KOPT-K1 (cell line): ENCODE data around the gene KYAT1.
"Not testable (repeated sequence)": the region's sequence is repeated elsewhere in the genome, so short reads cannot be mapped to it uniquely, and the experiment has no call there.

Experiments used
- H3K27ac ChIP-seq: fragments of 200-600 bp; sonication (generic); 2 replicates; pipeline ENCODE4 v1.5.1; 2016; ENCODE audit warnings: antibody characterized with exemption, mild to moderate bottlenecking, low read depth, low read length; ENCODE audit not compliant: poor library complexity, severe bottlenecking
- H3K36me3 ChIP-seq: fragments of 200-600 bp; sonication (generic); 2 replicates; pipeline ENCODE4 v1.5.1; 2017; ENCODE audit warnings: antibody characterized with exemption, mild to moderate bottlenecking, low read length, moderate library complexity; ENCODE audit not compliant: insufficient read depth
- H3K9me3 ChIP-seq: fragments of 200-600 bp; sonication (generic); 2 replicates; pipeline ENCODE4 v1.5.1; 2017; ENCODE audit warnings: antibody characterized with exemption, low read length, mild to moderate bottlenecking; ENCODE audit not compliant: insufficient read depth, poor library complexity, severe bottlenecking

The KYAT1 gene

DNA sequence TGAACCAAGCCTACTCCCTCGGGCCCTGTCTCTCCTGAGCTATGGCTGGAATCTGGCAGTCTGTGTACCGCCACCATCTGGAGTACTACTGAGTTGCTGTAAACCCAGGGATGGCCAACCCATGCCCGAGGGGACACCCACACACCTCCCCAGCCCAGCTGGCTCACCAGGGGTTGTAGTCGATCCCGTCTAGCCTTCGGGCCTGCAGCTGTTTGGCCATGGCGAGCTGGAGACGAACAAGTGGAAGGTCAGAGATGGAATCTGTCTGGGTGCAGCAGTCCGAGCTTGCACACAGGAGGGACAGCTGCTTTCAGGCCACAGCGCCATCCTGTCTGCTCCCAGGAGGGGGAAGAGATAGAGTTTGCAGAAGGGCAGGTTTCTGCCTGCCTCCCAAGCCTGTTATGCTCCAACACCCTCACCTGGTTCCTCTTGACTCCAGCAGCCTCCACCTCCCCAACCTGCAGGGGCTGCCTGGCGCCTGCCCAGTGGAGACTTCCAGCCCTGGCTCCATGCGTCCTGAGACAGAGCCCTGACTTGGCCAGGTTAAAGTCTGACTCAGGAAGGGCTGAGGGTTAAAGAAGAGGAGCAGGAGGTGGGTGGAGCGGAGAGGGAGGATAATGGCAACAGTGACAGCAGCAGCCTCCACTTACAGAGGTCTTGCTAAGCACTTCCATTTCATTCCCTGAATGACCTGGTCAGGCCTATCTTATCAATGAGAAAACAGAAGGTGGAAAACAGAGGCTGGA is 36.4 kb downstream of the KYAT1 start:
- Histone ChIP-seq H3K27ac (no peak overlapping the region), H3K9me3 (no peaks in the 10 kb centered on the region), H3K36me3 (peaks cover 6% of the 10 kb centered on the region; the same call in 1 of the 2 replicates)

DNA sequence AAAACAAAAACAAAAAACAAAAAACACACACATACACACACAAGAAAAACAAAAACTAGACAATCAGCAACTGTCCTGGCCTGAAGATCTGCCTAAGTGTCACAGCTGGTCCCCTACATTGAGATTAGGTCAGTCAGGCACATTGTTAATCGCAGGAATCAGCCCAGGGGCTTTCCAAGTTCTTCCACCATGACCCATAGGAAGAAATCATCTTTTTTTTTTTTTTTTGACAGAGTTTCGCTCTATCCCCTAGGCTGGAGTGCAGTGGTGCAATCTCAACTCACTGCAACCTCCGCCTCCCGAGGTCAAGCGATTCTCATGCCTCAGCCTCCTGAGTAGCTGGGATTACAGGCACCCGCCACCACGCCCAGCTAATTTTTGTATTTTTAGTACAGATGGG is 38.6 kb downstream of the KYAT1 start:
- H3K36me3 ChIP-seq, H3K9me3 ChIP-seq, H3K27ac ChIP-seq: not testable (repeated sequence)

DNA sequence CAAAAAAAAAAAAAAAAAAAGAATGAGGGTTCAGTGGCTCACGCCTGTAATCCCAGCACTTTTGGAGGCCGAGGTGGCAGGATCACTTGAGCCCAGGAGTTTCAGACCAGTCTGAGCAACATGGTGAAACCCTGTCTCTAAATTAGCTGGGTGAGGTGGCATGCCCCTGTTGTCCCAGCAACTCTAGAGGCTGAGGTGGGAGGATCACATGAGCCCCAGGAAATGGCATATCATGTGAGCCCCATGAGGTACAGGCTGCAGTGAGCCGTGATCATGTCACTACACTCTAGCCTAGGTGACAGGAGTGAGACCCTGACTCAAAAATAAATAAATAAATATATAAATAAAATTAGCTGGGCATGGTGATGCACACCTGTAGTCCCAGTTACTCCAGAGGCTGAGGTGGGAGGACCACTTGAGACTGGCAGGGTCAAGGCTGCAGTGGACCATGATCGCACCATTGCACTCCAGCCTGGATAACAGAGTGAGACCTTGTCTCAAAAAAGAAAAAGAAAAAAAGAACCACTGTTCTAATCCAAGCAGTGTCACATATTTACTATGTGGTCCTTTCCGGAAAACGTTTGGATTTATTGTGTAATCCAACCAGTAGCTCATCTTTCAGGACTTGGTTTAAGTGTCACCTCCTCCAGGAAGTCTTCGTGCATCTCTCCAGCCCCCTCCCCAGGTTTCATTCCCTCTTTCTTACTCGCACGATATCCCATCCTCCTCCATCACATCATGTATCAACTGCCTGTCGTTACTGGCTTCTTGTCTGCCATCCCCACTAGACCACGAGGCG is 39.9 kb downstream of the KYAT1 start:
- no peaks in the 10 kb centered on the region for H3K9me3 ChIP-seq
- H3K36me3 ChIP-seq = peaks cover 6% of the 10 kb centered on the region; the same call in 1 of the 2 replicates

DNA sequence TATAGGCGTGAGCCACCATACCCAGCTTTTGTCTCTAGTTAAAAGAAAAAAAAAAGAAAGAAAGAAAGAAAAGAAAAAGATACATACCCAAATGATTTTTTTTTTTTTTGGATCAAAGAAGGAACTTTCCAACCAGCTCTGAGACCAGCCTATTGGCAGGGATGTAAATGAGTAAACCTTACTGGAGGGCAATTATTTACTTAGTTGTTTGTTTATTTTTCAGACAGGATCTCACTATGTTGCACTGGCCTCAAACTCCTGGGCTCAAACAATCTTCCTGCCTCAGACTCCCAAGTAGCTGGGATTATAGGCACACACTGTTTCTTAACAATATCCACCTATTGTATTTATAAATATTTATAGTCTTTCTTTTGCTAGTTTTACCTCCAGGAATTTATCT is 41.2 kb downstream of the KYAT1 start:
- Histone ChIP-seq H3K27ac (no peak overlapping the region), H3K36me3 (peaks cover 6% of the 10 kb centered on the region; the same call in 1 of the 2 replicates)

More for the DNA sequence above, 39.9 kb downstream of the KYAT1 start:
- H3K27ac ChIP-seq = no peak overlapping the region

DNA sequence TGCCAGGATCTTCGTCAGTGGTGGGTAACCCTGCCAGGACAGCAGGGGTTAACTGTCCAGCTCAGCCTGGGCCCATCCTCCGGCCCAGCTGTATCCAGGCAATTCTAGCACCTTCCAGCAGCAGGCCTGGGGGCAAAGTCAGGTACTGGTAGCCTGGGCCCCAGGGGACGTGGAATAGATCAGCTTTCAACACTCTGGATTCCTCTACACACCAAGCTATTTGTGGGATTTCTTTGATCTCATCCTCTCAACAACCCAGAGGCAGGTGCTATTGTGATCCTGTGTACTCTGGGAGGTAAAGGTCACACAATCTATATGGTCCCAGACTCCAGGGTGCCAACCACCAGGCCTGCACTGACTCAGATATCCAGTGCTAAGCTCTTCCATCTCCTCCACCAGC is 43.4 kb downstream of the KYAT1 start:
- Histone ChIP-seq H3K36me3 (peaks cover 6% of the 10 kb centered on the region; the same call in 1 of the 2 replicates), H3K9me3 (no peaks in the 10 kb centered on the region), H3K27ac (no peak overlapping the region)

More for the DNA sequence above, 41.2 kb downstream of the KYAT1 start:
- no peaks in the 10 kb centered on the region for H3K9me3 ChIP-seq

DNA sequence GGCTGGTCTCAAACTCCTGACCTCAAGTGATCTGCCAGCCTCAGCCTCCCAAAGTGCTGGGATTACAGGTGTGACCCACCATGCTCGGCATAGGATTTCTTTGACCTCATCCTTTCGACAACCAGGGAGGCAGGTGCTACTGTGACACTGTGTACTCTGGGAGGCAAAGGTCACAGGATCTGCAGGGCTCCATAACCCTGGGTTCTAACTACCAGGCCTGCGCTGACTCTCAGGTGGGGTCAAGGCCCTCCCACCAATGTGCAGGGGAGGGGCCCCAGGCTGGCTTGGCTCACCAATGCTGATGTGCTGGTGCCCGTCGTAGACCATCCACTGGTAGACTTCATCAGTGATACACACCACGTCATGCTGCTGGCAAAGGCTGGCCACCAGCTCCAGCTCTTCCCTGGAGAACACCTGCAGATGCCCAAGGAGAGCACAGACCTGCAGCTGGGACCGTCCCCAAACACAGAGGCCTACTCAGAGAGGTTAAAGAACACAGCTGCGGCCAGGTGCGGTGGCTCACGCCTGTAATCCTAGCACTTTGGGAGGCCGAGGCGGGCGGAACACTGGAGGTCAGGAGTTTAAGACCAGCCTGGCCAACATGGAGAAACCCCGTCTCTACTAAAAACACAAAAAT is 45.1 kb downstream of the KYAT1 start:
- H3K36me3 ChIP-seq = no peaks in the 10 kb centered on the region; the same call in 1 of the 2 replicates
- no peak overlapping the region for H3K27ac ChIP-seq

DNA sequence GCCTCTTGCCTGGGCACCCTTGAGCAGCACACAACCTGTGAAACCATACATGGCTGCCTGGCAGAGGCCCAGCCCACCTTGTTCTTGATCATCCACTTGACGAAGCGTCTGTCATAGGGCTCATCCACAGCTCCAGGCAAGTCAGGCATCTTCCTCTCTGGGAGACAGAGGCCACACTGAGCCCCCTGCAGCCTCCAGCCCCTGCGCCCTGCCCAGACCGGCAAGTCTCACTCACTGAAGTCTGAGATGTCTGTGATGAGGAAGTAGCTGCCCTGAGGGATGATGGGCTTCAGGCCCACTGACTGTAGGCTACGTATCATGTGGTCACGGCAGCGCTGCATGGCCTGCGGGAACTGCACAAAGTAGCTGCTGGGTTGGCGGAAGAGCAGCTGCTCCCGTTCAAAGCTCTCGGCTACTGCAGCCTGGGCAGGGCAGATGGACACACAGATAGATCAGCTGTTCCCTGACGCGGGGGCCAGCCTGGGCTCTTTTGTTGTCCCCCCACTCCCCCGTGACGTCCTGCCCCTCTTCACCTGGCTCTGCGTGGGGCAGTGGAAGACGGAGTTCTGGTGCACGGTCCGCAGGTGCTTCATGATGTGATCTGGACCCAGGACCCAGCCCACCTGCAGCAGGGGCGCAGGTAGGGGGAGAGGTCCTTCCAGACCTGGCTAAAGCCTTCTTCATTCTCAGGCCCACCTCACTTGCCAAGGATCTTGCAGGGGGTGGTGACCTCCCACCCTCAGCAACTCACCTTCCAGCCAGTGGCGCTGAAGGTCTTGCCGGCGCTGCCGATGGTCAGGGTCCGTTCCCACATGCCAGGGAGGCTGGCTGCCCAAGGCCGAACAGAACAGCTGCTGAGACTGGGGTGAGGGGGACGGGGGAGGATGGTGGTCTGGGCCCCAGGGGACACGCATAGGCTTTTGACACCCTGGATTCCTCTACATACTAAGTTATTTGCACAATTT is 46.2 kb downstream of the KYAT1 start:
- no peak overlapping the region for H3K27ac ChIP-seq
- no peaks in the 10 kb centered on the region; the same call in 1 of the 2 replicates for H3K36me3 ChIP-seq
- H3K9me3 ChIP-seq = no peaks in the 10 kb centered on the region

More for the DNA sequence above, 45.1 kb downstream of the KYAT1 start:
- H3K9me3 ChIP-seq = no peaks in the 10 kb centered on the region

DNA sequence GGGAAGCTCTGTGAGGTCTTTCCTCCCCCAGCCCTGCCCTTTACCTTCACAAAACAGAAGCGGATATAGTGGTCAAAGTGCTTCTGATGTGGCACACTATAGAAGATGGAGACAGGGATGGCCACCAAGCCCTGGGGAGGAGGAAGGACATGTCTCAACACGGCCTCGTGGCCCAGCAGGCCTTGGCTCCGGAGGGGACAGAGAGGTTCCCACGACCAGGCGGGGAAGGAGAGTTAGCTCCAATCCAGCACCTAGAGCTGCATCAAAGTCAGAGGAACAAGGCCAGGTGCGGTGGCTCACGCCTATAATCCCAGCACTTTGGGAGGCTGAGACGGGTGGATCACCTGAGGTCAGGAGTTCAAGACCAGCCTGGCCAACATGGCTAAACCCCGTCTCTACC is 48.1 kb downstream of the KYAT1 start:
- Histone ChIP-seq H3K27ac (no peak overlapping the region), H3K9me3 (no peaks in the 10 kb centered on the region), H3K36me3 (no peaks in the 10 kb centered on the region; the same call in 1 of the 2 replicates)

DNA sequence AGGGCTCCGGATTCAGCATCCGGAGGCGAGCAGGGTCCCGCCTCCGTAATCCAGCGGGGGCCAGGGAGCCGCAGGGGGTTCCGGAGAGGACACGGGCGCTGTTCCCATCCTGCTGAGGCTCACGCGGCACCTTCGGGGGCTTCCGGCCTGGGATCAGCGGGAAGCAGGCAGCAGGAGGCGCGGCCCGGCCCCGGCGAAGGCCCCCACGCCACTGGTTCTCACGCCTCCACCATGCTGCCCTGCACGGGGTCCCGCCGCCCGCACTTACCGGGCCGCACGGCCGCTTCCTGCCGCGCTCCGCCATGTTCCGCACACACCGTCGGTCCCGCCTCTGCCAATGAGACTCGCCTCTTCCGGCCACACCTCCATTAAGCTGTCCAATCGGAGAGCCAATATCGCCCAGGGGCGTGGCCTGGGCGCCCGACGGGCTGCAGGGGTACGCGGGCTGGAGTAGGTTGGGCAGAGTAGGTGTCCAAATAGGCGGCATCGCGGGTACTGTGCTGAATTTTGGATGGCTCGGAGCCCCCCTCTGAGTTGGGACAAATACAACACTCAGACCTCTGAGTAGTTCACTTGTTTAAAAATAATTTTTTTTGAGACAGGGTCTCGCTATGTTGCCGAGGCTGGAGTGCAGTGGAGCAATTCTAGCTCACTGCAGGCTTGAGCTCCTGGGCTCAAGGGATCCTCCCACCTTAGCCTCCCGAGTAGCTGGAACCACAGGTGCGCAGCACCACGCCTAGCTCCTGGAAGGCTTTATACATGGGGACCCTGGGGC is 52.1 kb downstream of the KYAT1 start, which contains the start of gene SPOUT1:
SPOUT1 (minus strand) TSS at position 318 of the 775 bp plus-strand sequence; CDS start at position 304, 14 bp downstream.
- Histone ChIP-seq H3K36me3 (peaks cover 37% of the 10 kb centered on the region), H3K9me3 (no peaks in the 10 kb centered on the region), H3K27ac (peak within 1 kb of the TSS; percentile 81)

DNA sequence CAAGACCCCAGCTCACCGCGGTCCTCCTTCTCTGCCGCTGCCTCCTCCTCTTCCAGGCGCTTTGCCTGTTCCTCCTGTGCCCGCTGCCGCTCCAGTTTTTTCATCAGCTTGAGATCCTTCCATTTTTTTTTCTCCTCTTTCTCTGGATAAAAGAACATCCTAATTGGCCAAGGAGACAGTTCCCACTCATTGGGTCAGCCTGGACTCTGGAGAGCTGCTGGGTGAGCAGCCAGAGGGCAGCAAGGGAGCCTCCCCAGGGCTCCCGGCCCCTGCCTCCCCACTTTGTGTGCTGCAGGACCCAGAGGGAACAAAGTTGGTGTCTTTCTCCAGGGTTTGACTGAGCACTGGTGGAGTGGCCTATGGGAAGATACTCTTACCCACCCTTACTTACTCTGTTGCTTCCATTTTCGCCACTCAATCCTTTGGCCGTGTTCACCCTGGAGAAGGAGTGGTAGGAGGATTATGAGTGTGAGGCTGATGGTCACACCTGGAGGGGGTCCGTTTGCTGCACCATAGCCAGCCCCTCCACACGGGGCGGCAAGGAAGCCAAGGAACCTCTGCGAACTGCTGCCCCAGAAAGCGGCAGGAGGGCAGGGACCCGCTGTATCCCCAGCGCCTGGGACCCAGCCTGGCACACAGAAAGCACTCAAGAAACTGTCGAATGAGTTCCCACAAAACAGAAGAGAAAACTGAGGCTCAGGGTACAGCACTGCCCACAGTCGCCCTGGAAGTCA is 52.9 kb downstream of the KYAT1 start:
- peaks cover 45% of the 10 kb centered on the region for H3K36me3 ChIP-seq
- peak overlapping the region; percentile 81 for H3K27ac ChIP-seq
- H3K9me3 ChIP-seq = no peaks in the 10 kb centered on the region

DNA sequence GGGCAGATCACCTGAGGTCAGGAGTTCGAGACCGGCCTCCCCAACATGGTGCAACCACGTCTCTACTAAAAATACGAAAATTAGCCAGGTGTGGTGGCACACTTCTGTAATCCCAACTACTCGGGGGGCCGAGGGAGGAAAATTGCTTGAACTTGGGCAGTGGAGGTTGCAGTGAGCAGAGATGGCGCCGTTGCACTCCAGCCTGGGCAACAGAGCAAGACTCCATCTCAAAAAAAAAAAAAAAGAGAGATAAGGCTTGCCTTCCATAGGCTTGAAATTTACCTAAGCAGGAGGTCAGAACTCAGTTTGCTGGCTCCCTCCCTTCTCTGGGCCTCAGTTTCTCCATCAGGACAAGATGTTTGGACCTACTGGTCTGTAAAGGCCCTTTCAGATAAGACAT is 53.5 kb downstream of the KYAT1 start:
- peak overlapping the region; percentile 81 for H3K27ac ChIP-seq
- no peaks in the 10 kb centered on the region for H3K9me3 ChIP-seq
- peaks cover 51% of the 10 kb centered on the region for H3K36me3 ChIP-seq

DNA sequence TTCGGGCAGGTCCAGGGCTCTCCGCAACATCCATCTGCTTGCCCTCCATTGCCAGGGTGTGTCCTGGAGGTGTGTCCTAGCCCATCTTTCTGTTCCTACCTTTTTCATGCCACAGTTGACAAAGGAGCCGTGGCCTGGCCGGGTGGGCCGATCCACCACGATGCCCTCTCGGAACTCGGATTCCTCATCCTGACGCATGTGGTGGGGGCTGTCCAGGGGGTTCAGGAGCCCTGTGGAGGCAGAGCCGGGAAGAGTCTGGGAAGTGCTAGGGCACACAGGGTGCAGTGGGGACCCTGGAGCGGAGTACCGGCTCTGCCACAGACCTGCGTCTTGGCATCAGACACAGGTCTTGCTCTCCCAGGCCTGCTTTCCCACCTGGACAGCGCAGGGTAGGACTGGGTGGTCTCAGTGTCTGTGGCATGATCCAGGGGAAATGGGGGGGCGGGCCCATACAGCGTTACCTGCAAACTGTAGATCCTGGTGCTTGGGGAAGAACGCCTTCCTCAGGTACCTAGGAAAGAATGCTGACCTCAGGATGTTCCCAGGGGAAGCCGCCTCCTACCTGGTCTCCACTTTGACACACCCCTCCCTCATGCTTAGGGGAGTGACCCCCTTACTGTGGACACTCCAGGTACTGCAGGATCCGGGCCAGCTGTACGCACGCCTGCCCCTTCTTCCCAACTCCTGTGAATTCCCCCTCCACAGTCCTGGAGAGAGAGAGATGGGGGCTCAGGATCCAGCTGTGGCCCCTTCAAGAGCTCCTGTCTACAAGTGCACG is 55.6 kb downstream of the KYAT1 start:
- no peaks in the 10 kb centered on the region for H3K9me3 ChIP-seq
- H3K27ac ChIP-seq = no peak overlapping the region
- H3K36me3 ChIP-seq = peaks cover 73% of the 10 kb centered on the region
